ENCODE measurements around the gene ATP11C. TPM values are rescaled to one million over a fixed set of nuclear protein-coding genes. Genes with fewer than 3 reads are reported as not detected.
"Not testable (repeated sequence)": the region's sequence is repeated elsewhere in the genome, so short reads cannot be mapped to it uniquely, and the experiment has no call there.

Gene ATP11C
- total RNA-seq, 1 experiment from 2014 or later = 34.9 TPM

GRCh38 chrX:139724626-139725025 is 208.2 kb downstream of the ATP11C start:
- no peak for DNase-seq (ENCODE audit: low spot score)

- no peak for DNase-seq (ENCODE audit: low spot score)
Measured at GRCh38 chrX:139720979-139721378, 211.9 kb downstream of the ATP11C start.

GRCh38 chrX:139720136-139720535 is 212.7 kb downstream of the ATP11C start:
- peak; percentile 15 for DNase-seq (ENCODE audit: low spot score)

GRCh38 chrX:139708067-139708466 is 224.8 kb downstream of the ATP11C start, which contains the start of gene MCF2:
MCF2 (minus strand) TSS chrX:139708167; CDS start chrX:139651744, 56,423 bp downstream.
- no peak for DNase-seq (ENCODE audit: low spot score)

- no peak for DNase-seq (ENCODE audit: low spot score)
Measured at GRCh38 chrX:139702658-139703057, 230.2 kb downstream of the ATP11C start.

GRCh38 chrX:139692908-139693307 is 239.9 kb downstream of the ATP11C start:
- no peak for DNase-seq (ENCODE audit: low spot score)

- DNase-seq (ENCODE audit: low spot score) = no peak
Measured at GRCh38 chrX:139692506-139692849, 240.4 kb downstream of the ATP11C start.

GRCh38 chrX:139691843-139692505 is 240.9 kb downstream of the ATP11C start:
- DNase-seq (ENCODE audit: low spot score) = no peak

GRCh38 chrX:139691493-139691842 is 241.4 kb downstream of the ATP11C start:
- DNase-seq (ENCODE audit: low spot score) = peak; percentile 3

GRCh38 chrX:139685175-139685574 is 247.7 kb downstream of the ATP11C start:
- not testable (repeated sequence) for DNase-seq (ENCODE audit: low spot score)

- no peak for DNase-seq (ENCODE audit: low spot score)
Measured at GRCh38 chrX:139680356-139680755, 252.5 kb downstream of the ATP11C start.

Other genes starting within 250 kb of the ATP11C start
- 0.49 and 0.95 TPM in 2 replicates for gene MCF2, start 224.9 kb downstream of the ATP11C start, total RNA-seq (2014; rRNA removed; shearing (Covaris generic))
- gene CXorf66, start 32.5 kb upstream of the ATP11C start, total RNA-seq (2014; rRNA removed; shearing (Covaris generic)) = not detected in 2 replicates

Data from H4 (cell line).